HTR-8/SVneo (cell line): ENCODE results near the gene PIAS4.
A peak's percentile ranks its signal among the peaks of the same experiment; 100 is the strongest.
"Not testable (repeated sequence)": the region's sequence is repeated elsewhere in the genome, so short reads cannot be mapped to it uniquely, and the experiment has no call there.

Experiments used
- DNase-seq: peaks from one replicate; pipeline ENCODE4 v3.0.0; 2011; ENCODE audit warnings: low spot score, mixed read lengths; ENCODE audit not compliant: insufficient read length
- FAIRE-seq: peaks from 2 replicates; lab custom pipeline; 2011; peaks lifted over from hg19 to GRCh38; lab: Jason Lieb, UNC

The PIAS4 gene

DNA sequence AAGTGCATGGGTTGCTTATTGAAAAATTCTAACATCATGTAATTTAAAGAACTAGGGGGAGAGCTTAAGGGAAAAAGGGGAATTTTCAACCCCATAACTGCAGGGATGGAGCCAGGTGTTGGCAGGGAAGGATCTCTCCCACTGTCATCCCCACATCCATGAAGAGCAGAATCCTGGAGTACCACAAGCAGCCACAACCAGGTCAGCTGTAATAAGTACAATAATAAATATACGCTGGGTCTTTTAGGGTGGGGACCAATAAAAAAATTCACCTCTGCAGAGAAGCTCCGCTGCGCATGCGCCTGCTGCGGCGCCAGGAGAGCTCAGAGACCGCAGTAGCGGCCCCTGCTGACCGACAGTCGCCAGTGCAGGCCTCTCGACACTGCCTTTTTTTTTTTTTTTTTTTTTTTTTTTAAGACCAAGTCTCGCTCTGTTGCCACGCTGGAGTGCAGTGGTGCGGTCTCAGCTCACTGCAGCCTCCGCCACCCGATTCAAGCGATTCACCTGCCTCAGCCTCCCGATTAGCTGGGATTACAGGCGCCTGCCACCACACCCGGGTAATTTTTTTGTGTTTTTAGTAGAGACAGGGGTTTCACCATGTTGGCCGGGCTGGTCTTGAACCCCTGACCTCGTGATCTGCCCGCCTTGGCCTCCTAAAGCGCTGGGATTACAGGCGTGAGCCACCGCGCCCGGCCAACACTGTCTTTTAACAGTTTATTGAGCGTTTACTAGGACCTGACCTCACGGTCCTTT lies 19.7 kb upstream of the PIAS4 start:
- FAIRE-seq, result no peak
- DNase-seq, result peak; percentile 71

DNA sequence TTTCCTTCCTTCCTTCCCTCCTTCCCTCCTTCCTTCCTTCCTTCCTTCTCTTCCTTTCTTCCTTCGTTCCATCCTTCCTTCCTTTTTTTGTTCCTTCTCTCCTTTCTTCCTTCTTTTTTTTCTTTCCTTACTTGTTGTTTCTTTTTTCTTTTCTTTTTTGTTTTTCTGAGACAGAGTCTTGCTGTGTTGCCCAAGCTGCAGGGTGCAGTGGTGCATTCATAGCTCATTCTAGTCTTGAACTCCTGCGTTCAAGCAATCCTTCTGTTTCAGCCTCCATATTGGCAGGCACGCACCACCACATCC lies 16.8 kb upstream of the PIAS4 start:
- no peak for DNase-seq
- FAIRE-seq, result no peak

DNA sequence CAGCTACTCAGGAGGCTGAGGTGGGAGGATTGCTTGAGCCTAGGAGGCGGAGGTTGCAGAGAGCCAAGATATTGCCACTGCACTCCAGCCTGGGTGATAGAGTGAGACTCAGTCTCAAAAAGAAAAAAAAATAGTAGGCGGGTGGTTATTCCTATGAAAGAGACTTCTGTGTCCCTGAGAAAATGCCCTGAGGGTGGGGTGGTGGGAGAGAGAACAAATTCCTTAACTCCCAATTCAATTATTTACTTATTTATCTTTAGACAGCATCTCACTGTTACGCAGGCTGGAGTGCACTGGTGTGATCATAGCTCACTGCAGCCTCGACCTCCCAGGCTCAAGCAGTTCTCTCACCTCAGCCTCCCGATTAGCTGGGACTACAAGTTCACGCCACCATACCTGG lies 11.9 kb upstream of the PIAS4 start:
- DNase-seq (no peak), FAIRE-seq (no peak)

DNA sequence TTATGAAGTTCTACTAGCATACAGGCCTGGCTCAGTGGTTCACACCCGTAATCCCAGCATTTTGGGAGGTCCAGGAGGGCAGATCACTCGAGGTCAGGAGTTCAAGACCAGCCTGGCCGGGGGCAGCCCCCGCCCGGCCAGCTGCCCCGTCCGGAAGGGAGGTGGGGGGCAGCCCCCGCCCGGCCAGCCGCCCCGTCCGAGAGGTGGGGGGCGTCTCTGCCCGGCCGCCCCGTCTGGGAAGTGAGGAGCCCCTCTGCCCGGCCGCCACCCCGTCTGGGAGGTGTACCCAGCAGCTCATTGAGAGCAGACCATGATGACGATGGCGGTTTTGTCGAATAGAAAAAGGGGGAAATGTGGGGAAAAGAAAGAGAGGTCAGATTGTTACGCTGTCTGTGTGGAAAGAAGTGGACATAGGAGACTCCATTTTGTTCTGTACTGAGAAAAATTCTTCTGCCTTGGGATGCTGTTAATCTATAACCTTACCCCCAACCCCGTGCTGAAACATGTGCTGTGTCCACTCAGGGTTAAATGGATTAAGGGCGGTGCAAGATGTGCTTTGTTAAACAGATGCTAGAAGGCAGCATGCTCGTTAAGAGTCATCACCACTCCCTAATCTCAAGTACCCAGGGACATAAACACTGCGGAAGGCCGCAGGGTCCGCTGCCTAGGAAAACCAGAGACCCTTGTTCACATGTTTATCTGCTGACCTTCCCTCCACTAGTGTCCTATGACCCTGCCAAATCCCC lies 8.7 kb upstream of the PIAS4 start:
- DNase-seq, FAIRE-seq: not testable (repeated sequence)

DNA sequence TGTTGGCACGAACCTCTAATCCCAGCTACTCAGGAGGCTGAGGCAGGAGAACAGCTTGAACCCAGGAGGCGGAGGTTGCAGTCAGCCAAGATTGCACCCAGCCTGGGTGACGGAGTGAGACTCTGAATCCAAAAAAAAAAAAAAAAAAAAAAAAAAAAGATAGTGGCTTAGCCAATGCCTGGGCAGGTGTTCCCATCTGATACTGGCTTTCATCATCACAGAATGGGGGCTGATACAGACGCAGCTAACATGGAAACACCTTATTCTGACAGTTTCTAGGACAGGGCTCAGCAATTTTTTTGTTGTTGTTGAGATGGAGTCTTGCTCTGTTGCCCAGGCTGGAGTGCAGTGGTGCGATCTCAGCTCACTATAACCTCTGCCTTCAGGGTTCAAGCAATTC lies 6.7 kb upstream of the PIAS4 start:
- not testable (repeated sequence) for FAIRE-seq

DNA sequence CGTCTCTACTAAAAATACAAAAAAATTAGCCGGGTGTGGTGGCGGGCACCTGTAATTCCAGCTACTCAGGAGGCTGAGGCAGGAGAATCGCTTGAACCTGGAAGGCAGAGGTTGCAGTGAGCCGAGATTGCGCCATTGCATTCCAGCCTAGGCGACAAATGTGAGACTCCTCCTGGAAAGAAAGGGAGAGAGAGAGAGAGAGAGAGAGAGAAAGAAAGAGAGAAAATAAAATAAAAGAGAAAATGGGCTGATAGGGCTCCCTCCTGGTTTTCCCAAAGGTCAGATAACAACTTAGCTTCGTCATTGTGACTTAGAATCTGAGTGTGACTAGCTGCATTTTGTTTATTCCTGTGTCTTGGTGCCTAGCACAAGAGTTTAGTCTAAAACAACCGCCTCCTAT lies 2.1 kb upstream of the PIAS4 start:
- DNase-seq, result not testable (repeated sequence)

More for the DNA sequence above, 6.7 kb upstream of the PIAS4 start:
- not testable (repeated sequence) for DNase-seq

DNA sequence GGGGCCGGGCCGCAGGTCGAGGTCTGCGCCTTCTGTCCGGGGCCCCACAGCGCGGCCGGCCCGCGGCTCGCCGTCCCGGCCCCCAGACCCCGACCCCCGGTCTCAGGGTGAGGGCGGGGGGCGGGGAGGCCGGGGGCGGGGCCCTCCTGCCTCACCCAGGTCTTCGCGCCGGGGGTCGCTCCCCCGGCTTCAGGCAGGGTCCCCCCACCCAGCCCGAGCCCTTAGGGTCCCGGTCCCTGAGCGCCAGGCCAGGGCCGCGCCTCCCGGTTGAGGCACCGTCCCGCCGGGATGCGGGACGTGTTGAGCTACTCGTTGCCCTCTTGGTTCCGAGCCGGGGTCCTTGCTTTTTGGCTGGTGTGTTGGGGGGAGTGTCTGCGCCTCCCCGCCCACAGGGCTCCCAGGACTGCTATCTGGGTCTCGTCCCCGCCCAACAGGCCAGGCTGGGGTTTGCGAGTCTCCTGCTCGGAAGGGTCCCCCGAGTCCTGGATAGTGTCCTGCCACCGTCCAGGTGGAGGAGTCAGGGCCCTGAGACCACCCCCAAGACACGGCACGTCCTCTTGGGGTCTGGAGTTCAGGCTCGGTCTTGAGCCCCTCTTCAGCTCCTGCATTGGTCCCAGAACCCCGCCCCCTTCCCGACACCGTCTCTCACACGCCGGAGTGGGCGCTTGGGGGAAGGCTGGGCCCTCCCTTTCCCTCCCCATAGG lies 452 bp downstream of the PIAS4 start:
- no peak for DNase-seq
- FAIRE-seq, result no peak

More for the DNA sequence above, 2.1 kb upstream of the PIAS4 start:
- not testable (repeated sequence) for FAIRE-seq

DNA sequence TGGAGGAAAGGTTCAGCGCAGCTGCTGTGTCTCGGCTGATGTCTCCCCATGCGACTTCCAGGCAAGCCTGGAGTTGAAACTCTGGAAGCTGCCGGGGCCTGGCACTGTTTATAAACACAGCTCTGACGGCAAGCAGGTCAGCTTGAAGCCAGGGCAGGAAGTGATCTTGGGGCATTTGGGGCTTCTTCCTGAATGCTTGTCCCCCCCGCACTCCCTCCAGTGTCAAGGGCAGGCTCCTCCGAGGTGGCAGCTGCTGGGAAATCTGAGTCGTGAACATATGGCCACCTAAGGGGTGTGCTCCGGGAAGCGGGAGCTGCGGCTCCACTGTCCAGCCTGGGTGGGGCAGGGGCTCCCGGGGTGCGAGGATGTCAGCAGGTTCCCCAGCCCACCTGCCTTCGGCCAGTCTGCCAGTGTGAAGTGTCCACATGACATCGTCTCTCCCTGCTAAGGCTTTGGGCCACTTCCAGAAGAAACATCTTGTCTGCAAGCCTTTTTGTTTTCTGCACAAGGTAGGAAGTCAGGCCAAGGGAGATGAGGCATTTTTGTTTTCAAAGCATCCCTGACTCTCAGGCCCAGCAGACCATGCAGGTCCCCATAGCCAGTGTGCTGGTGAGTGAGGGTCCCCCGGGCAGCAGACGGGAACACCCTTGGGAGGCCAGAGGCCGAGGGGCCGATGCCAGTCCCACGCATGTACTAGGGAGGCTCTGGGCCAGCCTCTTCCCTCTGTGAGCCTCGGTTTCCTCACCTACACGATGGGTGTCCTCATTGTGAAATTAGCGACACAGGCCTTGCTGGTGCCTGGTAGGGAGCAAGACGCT lies 2.7 kb downstream of the PIAS4 start:
- FAIRE-seq, result no peak
- DNase-seq, result no peak

DNA sequence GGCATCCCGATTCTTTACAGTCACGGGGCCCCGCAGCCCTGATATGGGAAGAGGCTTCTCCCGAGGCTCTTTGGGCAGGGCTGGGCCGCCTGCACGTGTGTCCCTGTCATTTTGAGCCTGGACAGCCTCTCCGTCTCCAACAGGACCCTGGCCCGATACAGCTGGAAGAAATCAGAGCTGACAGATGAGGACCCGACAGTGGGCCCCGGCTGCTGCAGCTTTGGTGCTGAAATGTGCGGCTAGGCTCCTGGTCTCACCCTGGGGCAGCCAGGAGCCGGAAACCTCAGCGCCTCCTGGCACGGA lies 3.2 kb downstream of the PIAS4 start:
- DNase-seq (no peak), FAIRE-seq (no peak)

DNA sequence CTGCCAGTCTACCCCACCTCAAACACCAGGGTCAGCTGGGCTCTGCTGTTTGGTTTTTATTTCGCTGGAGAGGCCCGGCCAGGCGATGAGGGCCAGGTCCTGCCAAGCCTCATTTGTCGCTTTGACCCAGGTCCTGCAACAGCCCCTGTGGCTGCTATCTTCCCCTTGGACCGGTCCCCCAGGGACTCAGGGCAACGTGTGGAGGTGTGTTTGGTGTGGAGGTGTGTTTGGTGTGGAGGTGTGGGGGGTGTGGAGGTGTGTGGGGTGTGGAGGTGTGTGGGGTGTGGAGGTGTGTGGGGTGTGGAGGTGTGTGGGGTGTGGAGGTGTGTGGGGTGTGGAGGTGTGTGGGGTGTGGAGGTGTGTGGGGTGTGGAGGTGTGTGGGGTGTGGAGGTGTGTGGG lies 3.9 kb downstream of the PIAS4 start:
- not testable (repeated sequence) for FAIRE-seq

DNA sequence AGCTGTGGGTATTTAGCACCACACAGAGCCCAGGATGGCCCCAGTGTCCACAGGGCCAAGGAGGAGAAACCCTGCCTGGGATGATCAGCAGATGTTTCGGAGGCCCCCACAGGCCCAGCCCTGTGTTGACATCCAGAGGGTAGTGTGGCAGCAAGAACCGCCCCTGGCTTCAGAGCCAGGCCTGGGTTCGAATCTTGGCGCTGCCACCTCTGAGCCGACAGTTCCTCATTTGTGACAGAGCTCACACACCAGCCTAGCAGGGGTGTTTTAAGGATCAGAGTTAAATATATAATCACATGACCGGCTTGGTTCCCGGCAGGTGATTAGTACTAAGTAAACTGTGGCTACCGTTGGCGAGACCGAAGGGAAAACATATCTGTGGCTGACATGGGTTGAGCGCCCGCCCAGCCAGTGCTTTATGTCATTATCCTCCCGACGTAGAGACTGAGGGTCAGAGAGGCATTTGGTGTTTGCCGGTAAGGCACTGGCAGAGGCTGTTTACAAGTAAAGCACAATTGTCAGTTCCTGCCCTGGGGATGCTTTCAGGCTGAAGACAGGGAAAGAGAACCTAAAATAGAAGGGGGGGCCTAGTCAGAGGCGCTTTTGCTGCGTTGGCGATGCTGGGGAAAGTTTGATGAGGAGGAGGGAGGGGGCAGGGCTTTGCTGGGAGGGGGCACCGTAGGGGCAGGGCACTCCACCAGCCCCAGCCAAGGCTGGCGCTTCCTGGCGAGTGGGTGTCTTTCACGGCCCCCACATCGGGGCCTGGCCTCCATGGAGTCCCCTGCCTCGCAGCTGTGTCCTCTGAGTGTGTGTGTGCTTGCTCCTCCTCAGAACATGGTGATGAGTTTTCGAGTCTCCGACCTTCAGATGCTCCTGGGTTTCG lies 4.8 kb downstream of the PIAS4 start:
- no peak for DNase-seq

More for the DNA sequence above, 3.9 kb downstream of the PIAS4 start:
- not testable (repeated sequence) for DNase-seq

DNA sequence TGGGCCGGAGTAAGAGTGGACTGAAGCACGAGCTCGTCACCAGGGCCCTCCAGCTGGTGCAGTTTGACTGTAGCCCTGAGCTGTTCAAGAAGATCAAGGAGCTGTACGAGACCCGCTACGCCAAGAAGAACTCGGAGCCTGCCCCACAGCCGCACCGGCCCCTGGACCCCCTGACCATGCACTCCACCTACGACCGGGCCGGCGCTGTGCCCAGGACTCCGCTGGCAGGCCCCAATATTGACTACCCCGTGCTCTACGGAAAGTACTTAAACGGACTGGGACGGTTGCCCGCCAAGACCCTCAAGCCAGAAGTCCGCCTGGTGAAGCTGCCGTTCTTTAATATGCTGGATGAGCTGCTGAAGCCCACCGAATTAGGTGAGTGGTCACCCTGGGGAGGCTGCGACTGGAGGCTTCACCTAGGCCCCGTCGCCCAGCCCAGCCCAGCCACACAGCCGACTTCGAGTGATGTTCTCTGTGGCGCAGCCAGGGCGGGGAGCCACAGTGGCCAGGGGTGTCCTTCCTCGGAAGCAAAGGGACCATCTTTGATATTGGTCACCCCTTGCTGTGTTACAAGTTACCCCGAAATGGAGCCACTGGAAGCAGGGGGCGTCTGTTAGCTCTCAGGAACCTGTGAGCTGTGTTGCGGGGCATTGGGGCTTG lies 5.6 kb downstream of the PIAS4 start:
- FAIRE-seq (no peak), DNase-seq (no peak)

More for the DNA sequence above, 4.8 kb downstream of the PIAS4 start:
- FAIRE-seq, result no peak

DNA sequence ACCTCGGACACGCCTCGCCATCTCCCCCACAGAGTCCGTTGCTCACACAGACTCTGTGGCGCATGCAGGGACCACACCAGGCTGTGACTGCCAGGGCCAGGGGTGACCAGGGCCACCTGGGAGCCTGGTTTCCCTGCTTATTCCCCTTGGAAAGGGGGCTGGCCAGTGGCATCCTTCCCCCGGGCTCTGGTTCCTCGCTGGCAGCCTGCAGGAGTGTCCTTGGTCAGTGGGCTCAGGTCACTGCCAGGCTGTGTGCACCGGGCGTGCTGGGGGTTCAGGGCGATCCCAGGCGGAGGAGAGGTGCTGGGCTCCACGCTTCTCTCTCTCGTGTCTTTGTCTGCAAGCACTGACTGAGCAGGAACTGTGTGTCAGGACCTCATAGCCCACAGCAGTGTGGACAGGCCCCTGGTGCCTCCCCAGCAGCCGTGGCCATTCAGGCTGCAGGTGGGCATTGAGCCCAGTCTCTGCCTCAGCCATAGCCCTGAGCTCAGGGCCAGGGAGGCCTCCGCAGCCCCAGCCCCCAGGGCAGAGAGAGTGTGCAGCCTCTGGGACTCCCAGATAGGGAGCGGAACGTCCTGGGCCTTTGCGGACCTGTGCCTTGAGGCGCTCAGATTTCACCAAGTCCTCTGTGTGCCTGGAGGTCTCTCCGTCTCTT lies 6.5 kb downstream of the PIAS4 start:
- FAIRE-seq (no peak), DNase-seq (no peak)

DNA sequence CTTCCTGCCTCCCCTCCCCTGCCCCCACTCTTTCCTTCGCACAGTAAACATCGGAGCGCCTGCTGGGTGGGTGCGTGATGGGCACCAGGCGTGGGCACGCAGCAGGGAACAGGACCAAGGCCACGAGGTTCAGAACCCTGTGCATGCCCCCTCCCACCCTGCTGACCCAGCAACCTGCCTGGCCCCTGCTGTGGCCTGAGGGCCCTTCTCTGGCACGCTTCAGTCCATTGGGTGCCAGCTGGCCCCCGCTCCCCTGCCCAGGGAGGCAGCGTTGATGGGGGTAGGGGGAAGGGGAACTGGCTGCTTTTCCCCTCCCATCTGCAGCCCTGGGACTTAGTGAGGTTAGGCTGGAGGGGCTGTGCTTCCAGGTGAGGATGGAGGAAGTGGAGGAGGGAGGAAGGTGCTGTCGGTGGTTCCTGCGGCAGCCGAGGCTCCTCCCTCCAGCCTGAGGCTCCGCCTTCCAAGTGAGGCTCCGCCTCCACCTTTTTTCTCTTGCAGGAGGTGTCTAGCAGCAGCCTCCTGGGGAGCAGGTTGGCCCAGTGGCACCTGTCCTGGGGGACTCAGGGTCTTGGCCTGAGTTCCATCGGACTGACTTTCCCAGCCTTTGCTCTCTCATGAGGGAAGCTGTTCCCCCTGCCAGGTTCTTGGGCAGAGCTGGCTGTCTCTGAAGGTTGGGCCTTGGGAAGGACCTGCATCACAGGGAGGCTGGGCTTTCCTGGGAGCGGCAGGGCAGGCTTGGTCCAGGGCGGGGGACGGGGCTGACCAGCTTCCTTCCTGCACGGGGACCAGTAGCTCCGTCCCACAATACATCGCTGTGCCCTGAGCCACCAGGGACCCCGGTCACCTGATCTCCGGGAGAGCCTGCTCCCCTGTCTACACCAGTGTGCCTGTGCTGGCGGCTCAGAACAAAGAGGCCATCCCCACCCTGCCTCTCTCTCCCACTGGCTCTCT lies 7.3 kb downstream of the PIAS4 start:
- DNase-seq (no peak), FAIRE-seq (no peak)

DNA sequence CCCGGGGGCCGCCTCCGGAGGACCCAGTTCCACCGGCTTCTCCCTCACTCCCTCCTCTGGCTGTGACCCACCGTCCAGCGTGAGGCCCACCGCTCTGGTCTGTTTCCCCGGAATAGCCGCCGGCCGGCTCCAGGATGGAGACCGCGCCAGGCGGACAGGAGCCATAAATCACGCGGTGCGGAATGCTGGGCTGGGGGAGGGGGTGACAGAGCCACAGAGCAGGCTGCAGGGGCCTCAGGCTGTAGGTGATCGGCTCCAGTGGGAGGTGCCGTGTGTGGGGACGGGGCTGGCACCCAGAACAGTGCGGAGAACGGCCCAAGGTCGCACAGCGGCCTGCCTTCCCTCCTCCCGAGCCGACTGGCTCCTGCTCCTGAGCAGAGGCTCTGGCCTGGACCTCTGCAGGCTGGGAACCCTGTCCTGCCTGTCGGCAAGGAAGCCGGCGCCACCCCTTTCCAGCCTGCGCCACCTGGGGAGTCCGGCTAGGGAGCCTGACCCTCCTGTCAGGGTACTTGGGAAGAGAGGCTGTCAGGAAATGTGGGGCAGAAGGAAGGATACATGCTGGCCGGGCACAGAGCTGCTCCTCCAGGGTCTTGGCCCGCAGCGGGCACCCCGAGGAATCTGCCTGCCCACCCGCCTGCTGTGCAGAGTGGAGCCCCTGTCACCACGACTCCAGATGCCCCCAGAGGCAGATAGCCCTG lies 8.3 kb downstream of the PIAS4 start:
- FAIRE-seq, result no peak

DNA sequence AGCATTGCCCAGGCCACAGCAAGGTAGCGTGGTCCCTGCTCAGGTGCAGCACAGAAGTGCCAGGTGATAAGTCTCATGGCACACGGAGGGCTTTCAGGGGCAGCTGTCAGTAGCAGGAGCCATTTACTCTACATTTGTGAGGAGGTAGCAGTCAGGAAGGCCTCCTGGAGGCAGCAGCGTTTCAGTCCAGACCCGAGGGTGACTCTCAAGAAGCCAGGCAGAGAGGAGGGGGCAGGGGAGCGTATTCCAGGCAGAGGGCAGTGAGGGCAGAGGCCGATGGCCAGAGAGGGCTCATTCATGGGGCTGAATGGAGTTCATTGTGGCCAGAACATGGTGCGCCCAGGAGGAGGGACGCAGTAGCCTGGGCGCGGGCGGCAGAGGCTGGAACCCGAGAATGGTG lies 8.9 kb downstream of the PIAS4 start:
- FAIRE-seq (no peak), DNase-seq (no peak)

More for the DNA sequence above, 8.3 kb downstream of the PIAS4 start:
- DNase-seq, result no peak
